Measurements from ENCODE around the gene MCOLN1.

DNA sequence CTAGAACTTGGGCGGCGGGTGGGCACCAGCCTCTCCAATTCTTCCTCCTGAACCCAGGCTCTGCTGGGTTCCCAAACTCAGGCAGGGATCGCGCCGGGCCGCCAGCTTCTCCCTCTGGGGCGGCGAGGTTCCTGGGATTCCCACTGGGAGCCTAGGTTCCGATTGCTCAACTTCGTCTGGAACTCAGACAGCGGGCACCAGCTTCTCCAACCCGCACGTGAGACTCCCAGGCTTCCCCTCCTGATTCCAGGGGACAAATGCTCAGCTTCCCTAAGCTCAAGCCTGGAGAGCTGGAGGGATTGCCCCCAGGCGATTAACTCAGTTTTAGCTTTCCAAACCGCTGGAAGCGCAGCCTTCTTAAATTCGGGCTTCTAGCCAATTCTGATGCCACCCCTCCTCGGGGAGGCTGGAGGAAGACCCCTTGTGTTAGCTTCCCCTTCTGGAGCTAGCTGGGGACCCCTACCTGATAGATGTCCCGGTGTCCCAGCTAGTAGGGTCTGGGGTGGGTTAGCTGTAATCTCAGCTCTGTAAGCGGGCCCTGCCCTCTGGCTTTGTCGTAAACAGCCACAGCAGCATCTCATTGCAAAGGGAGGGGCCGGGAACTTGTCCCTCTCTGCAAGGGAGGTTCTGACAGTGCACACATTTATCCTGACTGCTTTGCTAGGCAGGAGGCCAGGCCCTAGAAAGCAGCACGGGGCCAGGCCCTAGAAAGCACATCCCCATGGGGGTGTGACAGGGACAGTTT lies 671 bp downstream of the MCOLN1 start:
- TF ChIP-seq, protein P1, sequence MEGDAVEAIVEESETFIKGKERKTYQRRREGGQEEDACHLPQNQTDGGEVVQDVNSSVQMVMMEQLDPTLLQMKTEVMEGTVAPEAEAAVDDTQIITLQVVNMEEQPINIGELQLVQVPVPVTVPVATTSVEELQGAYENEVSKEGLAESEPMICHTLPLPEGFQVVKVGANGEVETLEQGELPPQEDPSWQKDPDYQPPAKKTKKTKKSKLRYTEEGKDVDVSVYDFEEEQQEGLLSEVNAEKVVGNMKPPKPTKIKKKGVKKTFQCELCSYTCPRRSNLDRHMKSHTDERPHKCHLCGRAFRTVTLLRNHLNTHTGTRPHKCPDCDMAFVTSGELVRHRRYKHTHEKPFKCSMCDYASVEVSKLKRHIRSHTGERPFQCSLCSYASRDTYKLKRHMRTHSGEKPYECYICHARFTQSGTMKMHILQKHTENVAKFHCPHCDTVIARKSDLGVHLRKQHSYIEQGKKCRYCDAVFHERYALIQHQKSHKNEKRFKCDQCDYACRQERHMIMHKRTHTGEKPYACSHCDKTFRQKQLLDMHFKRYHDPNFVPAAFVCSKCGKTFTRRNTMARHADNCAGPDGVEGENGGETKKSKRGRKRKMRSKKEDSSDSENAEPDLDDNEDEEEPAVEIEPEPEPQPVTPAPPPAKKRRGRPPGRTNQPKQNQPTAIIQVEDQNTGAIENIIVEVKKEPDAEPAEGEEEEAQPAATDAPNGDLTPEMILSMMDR (optimal IDR thresholded peaks at IDR 0.05 in 1 of 3, IDR thresholded peaks at IDR 0.05 in 1 of 3, conservative IDR thresholded peaks at IDR 0.05 in 1 of 3; ENCODE audit: extremely low read depth in 1 of 3, insufficient read depth in 2 of 3, low read length in 3 of 3), result no peak
- TF ChIP-seq EZH2 (IDR thresholded peaks at IDR 0.05; ENCODE audit: low read length), result no peak

Data from keratinocyte (primary cell).